ENCODE data around the gene ESYT2. TPM values are rescaled to one million over a fixed set of nuclear protein-coding genes. Genes with fewer than 3 reads are reported as not detected.

The ESYT2 gene
- total RNA-seq, 1 experiment from 2014 or later, result 39.0 TPM

- DNase-seq, result no peak
- no peak overlapping the region for H4K8ac ChIP-seq (replicated peaks; ENCODE audit: insufficient read length, low read depth, low read length)
These were observed 84.1 kb downstream of the ESYT2 start for GRCh38 chr7:158745057-158745715.

More at GRCh38 chr7:158745057-158745715, 84.1 kb downstream of the ESYT2 start:
- no peak for TF ChIP-seq CTCF (conservative IDR thresholded peaks at IDR 0.05)
- H3K4me1 ChIP-seq (ENCODE audit: insufficient read depth, low read length), result no peaks in the 10 kb centered on the region
- peaks cover 10 to 73% (median 64%) of the 10 kb centered on the region in 3 experiments; a peak in 6 of 7 replicates for H3K36me3 Mint-ChIP-seq (ENCODE audit: insufficient read depth in 1 of 3, low read depth in 3 of 3)
- H3K56ac ChIP-seq (ENCODE audit: insufficient read length, low read depth, low read length), result no peak overlapping the region
- no peak overlapping the region for H2BK120ac ChIP-seq (ENCODE audit: low read depth, low read length, poor library complexity, severe bottlenecking)
- H3K4ac ChIP-seq (ENCODE audit: low read depth, low read length), result no peak overlapping the region
- no peak overlapping the region for H3K27ac ChIP-seq (ENCODE audit: insufficient read length, low read depth, low read length)
- no peak overlapping the region for H2BK12ac ChIP-seq (ENCODE audit: insufficient read length, low read depth, low read length)
- H2AFZ ChIP-seq (ENCODE audit: low read length), result no peak overlapping the region
- H4K20me1 ChIP-seq (ENCODE audit: control insufficient read depth, insufficient read depth, insufficient read length), result no peaks in the 10 kb centered on the region
- no peaks in the 10 kb centered on the region for H3K9me3 ChIP-seq (ENCODE audit: control insufficient read depth, low read depth, low read length)
- H2BK5ac ChIP-seq (ENCODE audit: insufficient read length, low read length), result no peak overlapping the region
- H3K4me1 Mint-ChIP-seq, result no peaks in the 10 kb centered on the region
- no peak overlapping the region for H2AK5ac ChIP-seq (ENCODE audit: insufficient read length, low read length)
- H3K9ac ChIP-seq (ENCODE audit: extremely low read depth, insufficient read length, low read length), result no peak overlapping the region
- H3K27me3 Mint-ChIP-seq (ENCODE audit: low read depth), result no peaks in the 10 kb centered on the region
- no peak overlapping the region for H3K18ac ChIP-seq (ENCODE audit: insufficient read length, low read depth, low read length)
- H3K23me2 ChIP-seq (ENCODE audit: insufficient read length, low read depth, low read length, poor library complexity, severe bottlenecking), result no peaks in the 10 kb centered on the region
- H3K79me2 ChIP-seq (ENCODE audit: insufficient read depth, low read length), result no peaks in the 10 kb centered on the region
- no peak overlapping the region for H2BK15ac ChIP-seq (ENCODE audit: low read depth, low read length)
- H3K27me3 ChIP-seq (ENCODE audit: insufficient read depth, low read length), result no peaks in the 10 kb centered on the region
- no peak overlapping the region for H3K27ac Mint-ChIP-seq
- H3K79me1 ChIP-seq (ENCODE audit: insufficient read depth, low read depth, low read length, poor library complexity, severe bottlenecking), result no peaks in the 10 kb centered on the region
- no peak overlapping the region for H3K23ac ChIP-seq (ENCODE audit: insufficient read length, low read depth, low read length)
- no peak overlapping the region for H3K4me2 ChIP-seq (ENCODE audit: insufficient read depth, insufficient read length, low read length)
- no CpG with 5 or more reads among the region's 10 CpGs for WGBS (ENCODE audit: extremely low coverage, insufficient read length, low lambda C conversion rate)
- no peaks in the 10 kb centered on the region for H3K9me3 Mint-ChIP-seq
- H4K5ac ChIP-seq (ENCODE audit: insufficient read length, low read depth, low read length), result no peak overlapping the region
- H4K91ac ChIP-seq (ENCODE audit: insufficient read length, low read depth, low read length), result no peak overlapping the region
- no peak overlapping the region for H2BK20ac ChIP-seq (ENCODE audit: low read depth, low read length, poor library complexity, severe bottlenecking)
- H3K14ac ChIP-seq (ENCODE audit: insufficient read depth, low read length), result no peak overlapping the region
- no peak overlapping the region for H3K4me3 Mint-ChIP-seq
- no peak overlapping the region for H3T11ph ChIP-seq (ENCODE audit: low read length)
